SKM-1 treated with dmso at 0.1 percent for 144 hours (cell line): Measurements from ENCODE around the gene FBXO30.

ENCODE experiments used
- DNase-seq: peaks from one replicate; lab custom pipeline; 2025; ENCODE audit not compliant: unreplicated experiment; lab: John Stamatoyannopoulos, UW

The FBXO30 gene

DNA sequence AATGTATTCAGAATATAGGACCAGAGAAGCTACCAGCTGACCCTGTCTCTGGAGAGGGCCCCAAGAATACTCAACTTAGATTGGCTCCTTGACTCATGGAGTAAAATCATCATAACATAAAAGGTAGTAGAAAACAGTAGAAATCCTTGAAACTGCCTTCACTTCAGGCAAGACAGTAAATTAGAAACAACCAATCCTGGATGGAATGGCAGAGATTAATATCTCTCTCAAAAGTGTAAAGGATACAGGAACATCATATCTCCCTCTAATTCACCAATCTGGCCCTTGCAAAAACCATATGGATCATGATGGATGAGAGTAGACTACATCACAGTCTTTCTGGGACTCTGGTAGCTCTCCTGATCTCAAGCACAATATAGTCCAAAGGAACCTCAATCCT, 58.9 kb downstream of the FBXO30 start:
- DNase-seq = no peak

DNA sequence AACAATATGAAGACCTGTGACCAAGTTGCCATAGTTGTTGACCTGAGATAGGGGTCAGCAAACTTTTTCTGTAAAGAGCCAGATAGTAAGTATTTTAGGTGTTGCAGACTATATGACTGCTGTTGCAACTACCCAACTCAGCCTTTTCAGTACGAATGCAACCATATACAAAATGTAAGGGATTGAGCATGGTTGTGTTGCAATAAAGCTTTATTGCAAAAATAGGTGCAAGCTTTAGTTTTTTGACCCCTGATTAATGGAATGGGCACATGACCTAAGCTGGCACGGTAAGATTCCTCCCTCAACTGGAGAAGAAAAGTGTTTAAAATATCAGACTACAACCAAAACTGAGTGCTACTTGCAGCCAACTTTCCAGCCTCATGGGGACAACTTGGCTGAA, 62.0 kb downstream of the FBXO30 start:
- no peak for DNase-seq

GRCh38 chr6:145749632-145750031, 65.0 kb downstream of the FBXO30 start:
- no peak for DNase-seq

DNA sequence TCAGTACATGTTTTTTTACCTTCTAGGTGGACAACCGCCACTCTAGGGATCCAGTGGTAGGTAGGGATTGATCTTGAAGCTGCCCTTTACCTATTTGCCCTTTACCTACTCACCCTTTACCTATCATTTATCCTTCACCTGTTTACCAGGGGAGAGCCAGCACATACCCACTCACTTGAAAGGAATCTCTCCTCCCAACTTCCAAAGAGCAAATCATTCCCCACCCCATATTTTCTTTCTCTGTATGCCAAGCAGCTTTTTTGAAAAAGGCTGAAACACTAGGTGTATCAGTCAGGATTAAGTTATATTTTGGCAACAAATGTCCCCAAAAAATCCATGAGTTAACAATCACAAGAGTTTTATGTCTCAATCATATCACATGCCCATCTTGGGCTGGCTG, 68.7 kb downstream of the FBXO30 start:
- DNase-seq = no peak

DNA sequence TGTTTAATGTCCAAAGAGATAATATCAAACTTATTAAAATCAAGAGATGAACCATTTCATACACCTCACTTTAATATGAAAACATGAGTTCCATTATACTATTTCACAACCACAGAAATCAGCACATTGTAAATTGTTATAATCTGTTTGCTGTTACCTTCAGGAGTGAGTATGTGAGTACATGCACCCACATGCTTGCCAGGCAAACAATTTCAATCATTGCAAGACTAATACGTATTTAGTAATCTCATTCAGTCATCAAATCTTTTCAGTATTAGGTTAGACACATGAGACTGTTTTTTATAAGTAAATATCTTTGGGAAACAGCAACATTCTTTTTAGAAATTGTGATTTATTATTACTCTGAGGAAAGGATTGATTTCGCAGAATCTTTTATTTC, 70.0 kb downstream of the FBXO30 start:
- no peak for DNase-seq
